ENCODE data around the gene OAS3.

The OAS3 gene

DNA sequence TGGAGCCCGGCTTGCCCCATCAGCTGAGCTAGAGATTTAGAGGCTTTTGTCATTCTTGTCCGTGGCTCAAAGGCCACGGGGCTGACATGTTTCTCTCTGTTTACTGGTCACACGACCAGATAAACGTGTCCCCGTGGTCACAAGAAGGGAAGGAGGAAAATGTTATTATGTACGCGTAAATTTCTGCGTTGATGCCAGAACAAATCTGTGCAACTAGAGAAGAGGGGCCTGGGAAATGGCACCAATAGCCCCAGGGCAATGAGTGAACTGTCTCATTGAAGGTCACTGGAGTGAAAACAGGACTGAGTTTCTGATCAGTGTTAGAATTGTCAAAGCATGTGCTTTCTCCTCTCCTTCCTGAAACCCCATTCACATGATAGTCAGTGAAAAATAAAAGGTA lies 65.4 kb downstream of the OAS3 start:
- TF ChIP-seq POLR2AphosphoS5 (IDR thresholded peaks at IDR 0.05; ENCODE audit: low read depth) (no peak), CTCF (IDR thresholded peaks at IDR 0.05; ENCODE audit: insufficient read depth, low read length) (no peak), REST (IDR thresholded peaks at IDR 0.05; ENCODE audit: insufficient replicate concordance, low read depth) (no peak), SPI1 (IDR thresholded peaks at IDR 0.05; ENCODE audit: borderline replicate concordance, low read depth) (no peak), GABPA (IDR thresholded peaks at IDR 0.05; ENCODE audit: low read depth) (no peak)

GRCh38 chr12:113005762-113006161 lies 67.5 kb downstream of the OAS3 start:
- H3K4me3 ChIP-seq (replicated peaks; ENCODE audit: insufficient read depth, low read length), result no peak overlapping the region
- no peak for TF ChIP-seq REST (IDR thresholded peaks at IDR 0.05; ENCODE audit: insufficient replicate concordance, low read depth)
- no peak for TF ChIP-seq SPI1 (IDR thresholded peaks at IDR 0.05; ENCODE audit: borderline replicate concordance, low read depth)
- TF ChIP-seq POLR2AphosphoS5 (IDR thresholded peaks at IDR 0.05; ENCODE audit: low read depth), result no peak
- no peak for TF ChIP-seq CTCF (IDR thresholded peaks at IDR 0.05; ENCODE audit: insufficient read depth, low read length)
- TF ChIP-seq GABPA (IDR thresholded peaks at IDR 0.05; ENCODE audit: low read depth), result no peak
- H3K27me3 ChIP-seq (ENCODE audit: insufficient read depth, poor library complexity, severe bottlenecking), result peaks cover 2% of the 10 kb centered on the region
- DNase-seq (ENCODE audit: low read depth in 1 of 2, low spot score in 1 of 2), result no peak
- H3K27ac ChIP-seq (replicated peaks), result no peak overlapping the region

More for the DNA sequence above, 65.4 kb downstream of the OAS3 start:
- no peaks in the 10 kb centered on the region for H3K27me3 ChIP-seq (ENCODE audit: insufficient read depth, poor library complexity, severe bottlenecking)
- DNase-seq (ENCODE audit: low read depth in 1 of 2, low spot score in 1 of 2), result no peak
- H3K27ac ChIP-seq (replicated peaks), result no peak overlapping the region
- no peak overlapping the region for H3K4me3 ChIP-seq (replicated peaks; ENCODE audit: insufficient read depth, low read length)

DNA sequence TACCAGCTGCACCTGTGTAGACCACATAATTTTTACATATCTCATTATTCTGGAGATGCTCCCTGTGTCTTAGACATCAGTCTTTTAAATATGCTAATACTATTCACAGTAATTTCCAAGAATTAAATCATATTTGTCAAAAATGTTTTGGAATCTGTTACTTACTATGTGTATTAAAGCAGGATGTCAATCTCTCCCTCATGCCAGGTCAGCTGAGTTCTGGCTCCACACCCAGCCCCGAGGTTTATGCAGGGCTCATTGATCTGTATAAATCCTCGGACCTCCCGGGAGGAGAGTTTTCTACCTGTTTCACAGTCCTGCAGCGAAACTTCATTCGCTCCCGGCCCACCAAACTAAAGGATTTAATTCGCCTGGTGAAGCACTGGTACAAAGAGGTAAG lies 67.9 kb downstream of the OAS3 start:
- TF ChIP-seq SPI1 (IDR thresholded peaks at IDR 0.05; ENCODE audit: borderline replicate concordance, low read depth), result no peak
- Histone ChIP-seq H3K4me3 (replicated peaks; ENCODE audit: insufficient read depth, low read length) (no peak overlapping the region), H3K27ac (replicated peaks) (no peak overlapping the region), H3K27me3 (ENCODE audit: insufficient read depth, poor library complexity, severe bottlenecking) (peaks cover 2% of the 10 kb centered on the region)
- no peak for DNase-seq (ENCODE audit: low read depth in 1 of 2, low spot score in 1 of 2)

DNA sequence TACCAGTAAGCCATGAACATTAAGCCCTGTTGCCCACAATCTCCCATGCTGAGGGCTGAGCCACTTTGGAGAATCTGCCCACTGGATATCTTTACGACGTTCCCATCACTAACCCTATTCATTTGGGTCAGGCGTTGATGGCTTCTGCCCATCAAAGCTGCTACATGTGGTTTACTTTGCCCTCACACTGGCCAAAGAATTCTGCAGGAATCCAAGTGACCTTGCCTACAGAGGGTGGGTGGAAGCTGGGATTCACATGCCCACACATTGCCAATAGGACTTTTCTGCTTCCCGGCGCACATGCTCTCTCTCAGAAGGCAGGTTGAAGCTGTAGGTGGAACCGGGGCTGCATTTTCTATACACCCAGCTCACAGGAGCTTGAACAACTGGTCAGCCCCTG lies 68.4 kb downstream of the OAS3 start:
- H3K27me3 ChIP-seq (ENCODE audit: insufficient read depth, poor library complexity, severe bottlenecking), result peaks cover 2% of the 10 kb centered on the region
- no peak overlapping the region for H3K27ac ChIP-seq (replicated peaks)
- TF ChIP-seq SPI1 (IDR thresholded peaks at IDR 0.05; ENCODE audit: borderline replicate concordance, low read depth) (no peak), GABPA (IDR thresholded peaks at IDR 0.05; ENCODE audit: low read depth) (no peak), CTCF (IDR thresholded peaks at IDR 0.05; ENCODE audit: insufficient read depth, low read length) (no peak), REST (IDR thresholded peaks at IDR 0.05; ENCODE audit: insufficient replicate concordance, low read depth) (no peak), POLR2AphosphoS5 (IDR thresholded peaks at IDR 0.05; ENCODE audit: low read depth) (no peak)
- DNase-seq (ENCODE audit: low read depth in 1 of 2, low spot score in 1 of 2), result no peak
- H3K4me3 ChIP-seq (replicated peaks; ENCODE audit: insufficient read depth, low read length), result no peak overlapping the region

Measured in HL-60 (cell line).